Upper lobe of left lung (tissue), 6 donors: Measurements from ENCODE around the gene SDR9C7. TPM values are rescaled to one million over a fixed set of nuclear protein-coding genes. Genes with fewer than 3 reads are reported as not detected.
"Not testable (repeated sequence)": the region's sequence is repeated elsewhere in the genome, so short reads cannot be mapped to it uniquely, and the experiment has no call there.

Experiments used
- ATAC-seq, 2 donors: fragments of 200-7000 bp; cut with Tn5 transposase; one replicate each; pipeline ENCODE4 v1.9.1; 2022; ENCODE audit warnings: mild to moderate bottlenecking in 2 of 2, moderate library complexity in 2 of 2; ENCODE audit not compliant: low FRiP score in 2 of 2
- DNase-seq, 2 donors: peaks; one replicate each; pipeline ENCODE4 v3.0.0-alpha.2; 2019 to 2020
- H3K27ac ChIP-seq, 4 donors: fragments of 200-600 bp; sonication (generic); one replicate each; pipeline ENCODE4 v1.5.1; 2016 to 2019
- H3K27me3 ChIP-seq, 4 donors: fragments of 200-600 bp; sonication (generic); one replicate each; pipeline ENCODE4 v1.5.1; 2017 to 2019
- H3K36me3 ChIP-seq, 4 donors: fragments of 200-600 bp; sonication (generic); one replicate each; pipeline ENCODE4 v1.5.1; 2016 to 2019
- H3K4me1 ChIP-seq, 4 donors: fragments of 200-600 bp; sonication (generic); one replicate each; pipeline ENCODE4 v1.5.1; 2018 to 2019
- H3K4me3 ChIP-seq, 4 donors: fragments of 200-600 bp; sonication (generic); one replicate each; pipeline ENCODE4 v1.5.1; 2017 to 2019; ENCODE audit warnings: mild to moderate bottlenecking in 2 of 4, moderate library complexity in 1 of 4
- H3K9me3 ChIP-seq, 4 donors: fragments of 200-600 bp; sonication (generic); one replicate each; pipeline ENCODE4 v1.5.1; 2018 to 2019
- CTCF ChIP-seq, 6 experiments: fragments of 450-650 bp in 4 of 6; fragments of 200-600 bp in 2 of 6; sonication (generic) in 2 of 6; IDR thresholded peaks; one replicate each; pipeline ENCODE4 v1.5.1; 2016 to 2019; ENCODE audit warnings: antibody characterized with exemption in 6 of 6
- EP300 ChIP-seq, 4 donors: sonication (generic); formaldehyde crosslinking; IDR thresholded peaks; one replicate each; pipeline ENCODE4 v1.5.1; 2017; ENCODE audit warnings: antibody characterized with exemption in 4 of 4, control low read depth in 2 of 4
- POLR2A ChIP-seq, 4 donors: fragments of 450-650 bp; IDR thresholded peaks; one replicate each; pipeline ENCODE4 v1.5.1; 2016 to 2017; ENCODE audit warnings: antibody characterized with exemption in 4 of 4, mild to moderate bottlenecking in 2 of 4
- POLR2AphosphoS5 ChIP-seq, 2 donors: sonication (generic); formaldehyde crosslinking; IDR thresholded peaks; one replicate each; pipeline ENCODE4 v1.5.1; 2017; ENCODE audit warnings: antibody characterized with exemption in 2 of 2
- WGBS, 2 donors: methylation state at CpG; one replicate each; pipeline ENCODE4 v1.1.5; 2017 to 2018; 5-methylcytosine and 5-hydroxymethylcytosine counted together
- total RNA-seq, 6 donors: library from RNA; depleted of rRNA in 4 of 6; stranded (reverse); fragments of >200 nt in 4 of 6; gene quantifications; one replicate each; pipeline versions ENCODE4 v1.1.0 to v1.2.1, GENCODE V29; 2016 to 2021
- donor health status: DM: no; HTN: no; CAD: no; lungs with moderate emphysema.
- donor health status: DM: no; HTN: yes; CAD: no; lungs with severe emphysema.

The SDR9C7 gene
- total RNA-seq, 6 donors from 2014 or later: not detected

GRCh38 chr12:56916996-56917333, 17.2 kb downstream of the SDR9C7 start:
- H3K9me3 ChIP-seq: no peaks in the 10 kb centered on the region
- no peak overlapping the region for H3K27ac ChIP-seq
- DNase-seq (no peak), ATAC-seq (no peak)
- WGBS, 2 donors: 62 to 88% methylated on average over 1 of the region's 1 CpG
- no peak overlapping the region for H3K4me3 ChIP-seq
- no peaks in the 10 kb centered on the region for H3K36me3 ChIP-seq
- no peaks in the 10 kb centered on the region for H3K27me3 ChIP-seq
- TF ChIP-seq CTCF (IDR thresholded peaks at IDR 0.05) (no peak), POLR2A (IDR thresholded peaks at IDR 0.05) (no peak), POLR2AphosphoS5 (IDR thresholded peaks at IDR 0.05) (no peak), EP300 (IDR thresholded peaks at IDR 0.05) (no peak)
- H3K4me1 ChIP-seq: no peaks in the 10 kb centered on the region

GRCh38 chr12:56916296-56916995, 17.8 kb downstream of the SDR9C7 start:
- TF ChIP-seq EP300 (IDR thresholded peaks at IDR 0.05) (no peak), POLR2A (IDR thresholded peaks at IDR 0.05) (no peak), POLR2AphosphoS5 (IDR thresholded peaks at IDR 0.05) (no peak), CTCF (IDR thresholded peaks at IDR 0.05) (no peak)
- 78 to 79% methylated on average over 4 of the region's 4 CpGs for WGBS, 2 donors
- Histone ChIP-seq H3K9me3 (no peaks in the 10 kb centered on the region), H3K4me1 (no peaks in the 10 kb centered on the region), H3K36me3 (no peaks in the 10 kb centered on the region), H3K27ac (no peak overlapping the region), H3K4me3 (no peak overlapping the region), H3K27me3 (no peaks in the 10 kb centered on the region)
- no peak for DNase-seq
- ATAC-seq: no peak

GRCh38 chr12:56914724-56915123, 19.5 kb downstream of the SDR9C7 start:
- Histone ChIP-seq H3K4me1 (no peaks in the 10 kb centered on the region), H3K4me3 (no peak overlapping the region), H3K9me3 (peaks cover 0 to 6% (median 4%) of the 10 kb centered on the region in 4 donors), H3K36me3 (no peaks in the 10 kb centered on the region), H3K27ac (no peak overlapping the region), H3K27me3 (no peaks in the 10 kb centered on the region)
- ATAC-seq: no peak
- no peak for TF ChIP-seq CTCF (IDR thresholded peaks at IDR 0.05)
- TF ChIP-seq POLR2AphosphoS5 (IDR thresholded peaks at IDR 0.05): no peak
- TF ChIP-seq EP300 (IDR thresholded peaks at IDR 0.05): no peak
- no peak for TF ChIP-seq POLR2A (IDR thresholded peaks at IDR 0.05)
- 77 to 98% methylated on average over 3 of the region's 3 CpGs for WGBS, 2 donors
- no peak for DNase-seq

- Histone ChIP-seq H3K4me1 (no peaks in the 10 kb centered on the region), H3K27ac (no peak overlapping the region), H3K9me3 (peaks cover 0 to 11% (median 7%) of the 10 kb centered on the region in 4 donors), H3K36me3 (no peaks in the 10 kb centered on the region), H3K4me3 (no peak overlapping the region), H3K27me3 (no peaks in the 10 kb centered on the region)
- DNase-seq: no peak
- TF ChIP-seq POLR2A (IDR thresholded peaks at IDR 0.05) (no peak), CTCF (IDR thresholded peaks at IDR 0.05) (no peak), EP300 (IDR thresholded peaks at IDR 0.05) (no peak), POLR2AphosphoS5 (IDR thresholded peaks at IDR 0.05) (no peak)
- no peak for ATAC-seq
Observed at GRCh38 chr12:56914256-56914655, 20.0 kb downstream of the SDR9C7 start.

- H3K27ac ChIP-seq, H3K4me1 ChIP-seq, H3K4me3 ChIP-seq, ATAC-seq, H3K36me3 ChIP-seq, H3K27me3 ChIP-seq, DNase-seq: not testable (repeated sequence)
- 60 to 74% methylated on average over 2 of the region's 2 CpGs for WGBS, 2 donors
- peaks cover 0 to 15% (median 8%) of the 10 kb centered on the region in 4 donors for H3K9me3 ChIP-seq
Observed at GRCh38 chr12:56909403-56909802, 24.8 kb downstream of the SDR9C7 start.
